GM12892 (cell line): ENCODE data around the gene KCNK3.
"Not testable (repeated sequence)": the region's sequence is repeated elsewhere in the genome, so short reads cannot be mapped to it uniquely, and the experiment has no call there.

Source experiments
- DNase-seq: peaks from one replicate; pipeline ENCODE4 v3.0.0; 2011; ENCODE audit not compliant: insufficient read length
- FAIRE-seq: peaks from 2 replicates; lab custom pipeline; 2011; peaks lifted over from hg19 to GRCh38; lab: Jason Lieb, UNC
- POLR2A ChIP-seq: IDR thresholded peaks from 2 replicates; pipeline ENCODE4 v1.6.1; 2011; ENCODE audit warnings: low read depth, low read length, control low read depth
- POLR2AphosphoS5 ChIP-seq: IDR thresholded peaks from 2 replicates; pipeline ENCODE4 v1.6.1; 2011; ENCODE audit warnings: low read depth, low read length, control low read depth
- TAF1 ChIP-seq: IDR thresholded peaks from 2 replicates; pipeline ENCODE4 v1.6.1; 2011; ENCODE audit warnings: low read depth, mild to moderate bottlenecking, control low read depth, low read length, borderline replicate concordance

The KCNK3 gene

GRCh38 chr2:26652361-26653041 is 40.0 kb upstream of the KCNK3 start:
- TF ChIP-seq TAF1 = no peak
- no peak for TF ChIP-seq POLR2A
- TF ChIP-seq POLR2AphosphoS5 = no peak
- no peak for DNase-seq
- FAIRE-seq = no peak

- FAIRE-seq (no peak), DNase-seq (no peak)
- TF ChIP-seq POLR2AphosphoS5 = no peak
- TF ChIP-seq TAF1 = no peak
- no peak for TF ChIP-seq POLR2A
Observed at GRCh38 chr2:26653207-26654060, 39.1 kb upstream of the KCNK3 start.

GRCh38 chr2:26654061-26654340 is 38.5 kb upstream of the KCNK3 start:
- DNase-seq (no peak), FAIRE-seq (no peak)
- TF ChIP-seq POLR2AphosphoS5 (no peak), POLR2A (no peak), TAF1 (no peak)

GRCh38 chr2:26655120-26655519 is 37.4 kb upstream of the KCNK3 start:
- not testable (repeated sequence) for FAIRE-seq, DNase-seq

- DNase-seq (no peak), FAIRE-seq (no peak)
- TF ChIP-seq POLR2A (no peak), TAF1 (no peak), POLR2AphosphoS5 (no peak)
Observed at GRCh38 chr2:26655611-26656195, 36.8 kb upstream of the KCNK3 start.

GRCh38 chr2:26657265-26657664 is 35.3 kb upstream of the KCNK3 start:
- TF ChIP-seq POLR2AphosphoS5 = no peak
- no peak for TF ChIP-seq TAF1
- no peak for TF ChIP-seq POLR2A
- no peak for FAIRE-seq
- no peak for DNase-seq

- no peak for DNase-seq
- no peak for FAIRE-seq
- TF ChIP-seq TAF1 = no peak
- no peak for TF ChIP-seq POLR2A
- TF ChIP-seq POLR2AphosphoS5 = no peak
Observed at GRCh38 chr2:26658691-26659346, 33.7 kb upstream of the KCNK3 start.

GRCh38 chr2:26660363-26660962 is 32.1 kb upstream of the KCNK3 start:
- TF ChIP-seq POLR2A (no peak), POLR2AphosphoS5 (no peak), TAF1 (no peak)
- FAIRE-seq (no peak), DNase-seq (no peak)

GRCh38 chr2:26665296-26665695 is 27.2 kb upstream of the KCNK3 start:
- FAIRE-seq, DNase-seq: not testable (repeated sequence)

GRCh38 chr2:26666671-26667070 is 25.9 kb upstream of the KCNK3 start:
- no peak for TF ChIP-seq POLR2AphosphoS5
- TF ChIP-seq POLR2A = no peak
- TF ChIP-seq TAF1 = no peak

GRCh38 chr2:26668041-26668440 is 24.5 kb upstream of the KCNK3 start:
- FAIRE-seq = no peak
- DNase-seq = no peak
- TF ChIP-seq POLR2A = no peak
- TF ChIP-seq TAF1 = no peak
- TF ChIP-seq POLR2AphosphoS5 = no peak

More at GRCh38 chr2:26666671-26667070, 25.9 kb upstream of the KCNK3 start:
- DNase-seq (no peak), FAIRE-seq (no peak)
